Mucosa of stomach (tissue), 1 donor: ENCODE results near the gene LRATD1.

Experiments
- H3K27me3 ChIP-seq: one replicate; pipeline ENCODE4 v1.7.0; 2013; ENCODE audit warnings: mild to moderate bottlenecking, low read length; ENCODE audit not compliant: control insufficient read depth, insufficient read depth
- H3K36me3 ChIP-seq: one replicate; pipeline ENCODE4 v1.7.0; 2013; ENCODE audit warnings: low read length; ENCODE audit not compliant: control insufficient read depth, insufficient read depth
- H3K4me1 ChIP-seq: one replicate; pipeline ENCODE4 v1.7.0; 2013; ENCODE audit warnings: mild to moderate bottlenecking, low read length; ENCODE audit not compliant: control insufficient read depth, insufficient read depth
- H3K4me3 ChIP-seq: one replicate; pipeline ENCODE4 v1.7.0; 2013; ENCODE audit warnings: low read length
- H3K9ac ChIP-seq: one replicate; pipeline ENCODE4 v1.7.0; 2013; ENCODE audit warnings: mild to moderate bottlenecking, low read length, moderate library complexity
- H3K9me3 ChIP-seq: one replicate; pipeline ENCODE4 v1.7.0; 2013; ENCODE audit warnings: mild to moderate bottlenecking, low read length, moderate library complexity; ENCODE audit not compliant: control insufficient read depth
- donor health status: Pancreatic carcinoma.

LRATD1 gene

DNA sequence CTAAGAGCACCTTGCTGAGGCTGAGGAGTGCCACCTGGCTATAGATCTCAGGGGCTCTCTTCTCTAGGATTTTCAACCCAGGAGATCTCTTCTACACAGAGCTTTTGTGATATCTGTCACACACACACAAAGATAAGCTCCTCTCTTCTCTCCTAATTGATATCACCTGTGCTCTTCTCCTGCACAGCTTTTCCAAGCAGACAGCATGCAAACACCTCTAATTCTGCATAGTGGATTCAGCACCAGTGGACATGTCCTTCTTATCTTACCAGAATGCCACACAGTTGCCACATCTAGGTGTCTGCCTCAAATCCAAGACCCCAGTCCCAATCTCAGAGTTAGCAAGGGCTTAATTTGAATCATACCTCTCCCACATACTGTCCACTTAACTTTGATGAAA lies 43.9 kb downstream of the LRATD1 start:
- Histone ChIP-seq H3K9me3 (no peaks in the 10 kb centered on the region), H3K27me3 (no peaks in the 10 kb centered on the region), H3K4me3 (no peak overlapping the region), H3K36me3 (no peaks in the 10 kb centered on the region), H3K9ac (no peak overlapping the region), H3K4me1 (no peaks in the 10 kb centered on the region)

GRCh38 chr2:14677039-14677438 lies 44.5 kb downstream of the LRATD1 start:
- Histone ChIP-seq H3K4me3 (no peak overlapping the region), H3K9ac (no peak overlapping the region), H3K36me3 (no peaks in the 10 kb centered on the region), H3K27me3 (no peaks in the 10 kb centered on the region), H3K9me3 (no peaks in the 10 kb centered on the region), H3K4me1 (no peaks in the 10 kb centered on the region)

GRCh38 chr2:14678761-14679160 lies 46.2 kb downstream of the LRATD1 start:
- Histone ChIP-seq H3K27me3 (no peaks in the 10 kb centered on the region), H3K9me3 (no peaks in the 10 kb centered on the region), H3K36me3 (no peaks in the 10 kb centered on the region)

DNA sequence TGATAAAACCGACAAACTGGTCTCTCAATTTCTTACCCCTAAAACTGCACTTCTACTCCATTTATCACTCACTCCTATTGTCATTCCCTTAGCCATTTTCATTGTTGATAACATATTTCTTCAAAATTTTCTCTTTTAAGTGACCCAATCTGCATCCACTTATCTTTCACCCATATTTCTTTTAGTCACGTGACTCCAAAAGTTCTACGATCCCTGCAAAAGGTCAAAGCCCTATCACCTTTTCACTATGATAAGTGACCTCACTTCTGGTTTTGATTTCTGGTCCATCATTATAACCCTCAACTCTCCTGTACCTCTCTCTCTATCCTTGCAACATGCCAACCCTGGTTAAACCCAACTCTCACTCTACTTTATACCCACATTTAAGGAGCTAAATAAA lies 49.1 kb downstream of the LRATD1 start:
- Histone ChIP-seq H3K9me3 (no peaks in the 10 kb centered on the region), H3K9ac (no peak overlapping the region), H3K4me3 (no peak overlapping the region), H3K36me3 (no peaks in the 10 kb centered on the region), H3K27me3 (no peaks in the 10 kb centered on the region), H3K4me1 (no peaks in the 10 kb centered on the region)

More at GRCh38 chr2:14678761-14679160, 46.2 kb downstream of the LRATD1 start:
- no peak overlapping the region for H3K4me3 ChIP-seq
- H3K9ac ChIP-seq = no peak overlapping the region
- no peaks in the 10 kb centered on the region for H3K4me1 ChIP-seq
